Spleen (tissue), 11 donors: ENCODE results near the gene TAS2R43. TPM values are rescaled to one million over a fixed set of nuclear protein-coding genes. Genes with fewer than 3 reads are reported as not detected.

Source experiments
- DNase-seq: peaks from one replicate; pipeline ENCODE4 v3.0.0-alpha.2; 2020
- H3K27ac ChIP-seq, 8 donors: fragments of 200-600 bp; sonication (generic) in 7 of 8; 1 replicate in 4 of 8; 2 replicates in 4 of 8; pipeline versions ENCODE4 v1.5.0 to v1.8.0; 2016 to 2021; ENCODE audit warnings: inconsistent platforms in 4 of 8, mild to moderate bottlenecking in 4 of 8, moderate library complexity in 1 of 8
- H3K27me3 ChIP-seq, 7 donors: fragments of 200-600 bp; sonication (generic) in 6 of 7; replicated peaks in 1 of 7; 1 replicate in 4 of 7; 2 replicates in 3 of 7; pipeline versions ENCODE4 v1.5.0 to v1.8.0; 2016 to 2021; ENCODE audit warnings: inconsistent platforms in 3 of 7, mild to moderate bottlenecking in 1 of 7
- H3K36me3 ChIP-seq, 6 donors: fragments of 200-600 bp; sonication (generic) in 5 of 6; 1 replicate in 4 of 6; 2 replicates in 2 of 6; pipeline versions ENCODE4 v1.5.0 to v1.8.0; 2016 to 2021; ENCODE audit warnings: inconsistent platforms in 2 of 6
- H3K4me1 ChIP-seq, 6 donors: fragments of 200-600 bp; sonication (generic) in 5 of 6; 1 replicate in 3 of 6; 2 replicates in 3 of 6; pipeline versions ENCODE4 v1.5.0 to v1.8.0; 2016 to 2021; ENCODE audit warnings: inconsistent platforms in 3 of 6
- H3K4me3 ChIP-seq, 8 donors: fragments of 200-600 bp; sonication (generic) in 7 of 8; 1 replicate in 4 of 8; 2 replicates in 4 of 8; pipeline versions ENCODE4 v1.5.0 to v1.8.0; 2016 to 2021; ENCODE audit warnings: inconsistent platforms in 4 of 8, mild to moderate bottlenecking in 4 of 8, moderate library complexity in 2 of 8
- H3K9me3 ChIP-seq, 8 donors: fragments of 200-600 bp; sonication (generic) in 7 of 8; 1 replicate in 4 of 8; 2 replicates in 4 of 8; pipeline versions ENCODE4 v1.5.0 to v1.8.0; 2016 to 2021; ENCODE audit warnings: inconsistent platforms in 4 of 8
- POLR2A ChIP-seq, 3 donors: fragments of 450-650 bp; IDR thresholded peaks; one replicate each; pipeline ENCODE4 v1.5.1; 2017; ENCODE audit warnings: antibody characterized with exemption in 3 of 3, mild to moderate bottlenecking in 1 of 3
- POLR2AphosphoS5 ChIP-seq, 3 donors: sonication (generic); formaldehyde crosslinking; IDR thresholded peaks; one replicate each; pipeline ENCODE4 v1.5.1; 2017; ENCODE audit warnings: antibody characterized with exemption in 3 of 3
- WGBS, 5 donors: extraction: QIAGEN DNeasy Blood & Tissue Kit in 3 of 5; methylation state at CpG; one replicate each; pipeline versions ENCODE4 v1.1.5 to v1.1.7; 2013 to 2018; 5-methylcytosine and 5-hydroxymethylcytosine counted together
- intact Hi-C: fragments of 100-400 bp; cut with DNase I; formaldehyde crosslinking; loops from one replicate; pipeline ENCODE4 v1.15.0; 2023; ENCODE audit warnings: low total_unique reads
- polyA plus RNA-seq, 3 donors: library from polyadenylated mRNA; stranded (reverse); fragments of 200-250 nt; gene quantifications; one replicate each; pipeline ENCODE4 v1.2.1, GENCODE V29; 2013
- total RNA-seq, 7 donors: library from RNA; depleted of rRNA in 3 of 7; stranded (reverse); fragments of >200 nt in 3 of 7; fragmentation: NEBNext Ultra II Directional in 4 of 7; extraction: Animal tissue kit (Norgen Biotek cat#: 25700) in 4 of 7; gene quantifications; one replicate each; pipeline versions ENCODE4 v1.1.0 to v1.2.1, GENCODE V29; 2016 to 2021
- TF ChIP-seq, protein P1 (sequence below), 11 experiments: fragments of 200-600 bp in 7 of 11; fragments of 450-650 bp in 4 of 11; sonication (generic) in 4 of 11; IDR thresholded peaks in 8 of 11; conservative IDR thresholded peaks in 3 of 11; 1 replicate in 7 of 11; 2 replicates in 4 of 11; pipeline versions ENCODE4 v1.4.0 to v1.8.0; 2016 to 2021; ENCODE audit warnings: antibody characterized with exemption in 11 of 11, inconsistent platforms in 4 of 11, mild to moderate bottlenecking in 1 of 11
- donor health status: healthy with polysubstance abuse.
- donor health status: DM: no; HTN: no; CAD: no; lungs with moderate emphysema.
- donor health status: DM: no; HTN: no; CAD: no.
- donor health status: Bipolar disorder and iron deficiency.
- donor health status: healthy.
- donor health status: DM: no; HTN: no; CAD: no.
- donor health status: DM: yes; HTN: yes; CAD: no.

Gene TAS2R43
- total and polyA plus RNA-seq, 10 donors = 1.5 to 14.0 (median 4.6) TPM; not detected in 5

DNA sequence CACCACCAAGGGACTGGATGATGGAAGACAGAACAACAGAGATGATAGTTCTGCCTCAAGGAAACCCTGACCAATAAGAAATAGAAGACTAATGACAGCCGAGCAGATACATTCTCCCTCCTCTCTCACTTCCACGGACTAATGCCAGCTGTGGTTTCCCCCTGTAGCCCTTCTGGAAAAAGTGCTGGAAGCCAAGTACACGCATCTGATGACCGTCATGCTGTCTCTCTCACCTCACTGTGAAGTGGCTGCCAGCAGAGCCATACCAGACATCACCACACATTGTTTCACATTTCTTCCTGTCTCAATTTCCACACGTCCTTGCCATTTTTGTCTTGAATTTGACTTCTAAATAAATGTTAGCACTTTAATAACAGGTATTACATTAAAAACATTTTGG lies 2.9 kb downstream of the TAS2R43 start:
- Histone ChIP-seq H3K27me3 (no peaks in the 10 kb centered on the region), H3K9me3 (peaks cover 0 to 9% (median 0%) of the 10 kb centered on the region in 8 donors), H3K4me1 (no peaks in the 10 kb centered on the region), H3K27ac (no peak overlapping the region), H3K4me3 (no peak overlapping the region), H3K36me3 (no peaks in the 10 kb centered on the region)
- DNase-seq = no peak
- TF ChIP-seq POLR2AphosphoS5 (IDR thresholded peaks at IDR 0.05) = no peak
- TF ChIP-seq, protein P1, sequence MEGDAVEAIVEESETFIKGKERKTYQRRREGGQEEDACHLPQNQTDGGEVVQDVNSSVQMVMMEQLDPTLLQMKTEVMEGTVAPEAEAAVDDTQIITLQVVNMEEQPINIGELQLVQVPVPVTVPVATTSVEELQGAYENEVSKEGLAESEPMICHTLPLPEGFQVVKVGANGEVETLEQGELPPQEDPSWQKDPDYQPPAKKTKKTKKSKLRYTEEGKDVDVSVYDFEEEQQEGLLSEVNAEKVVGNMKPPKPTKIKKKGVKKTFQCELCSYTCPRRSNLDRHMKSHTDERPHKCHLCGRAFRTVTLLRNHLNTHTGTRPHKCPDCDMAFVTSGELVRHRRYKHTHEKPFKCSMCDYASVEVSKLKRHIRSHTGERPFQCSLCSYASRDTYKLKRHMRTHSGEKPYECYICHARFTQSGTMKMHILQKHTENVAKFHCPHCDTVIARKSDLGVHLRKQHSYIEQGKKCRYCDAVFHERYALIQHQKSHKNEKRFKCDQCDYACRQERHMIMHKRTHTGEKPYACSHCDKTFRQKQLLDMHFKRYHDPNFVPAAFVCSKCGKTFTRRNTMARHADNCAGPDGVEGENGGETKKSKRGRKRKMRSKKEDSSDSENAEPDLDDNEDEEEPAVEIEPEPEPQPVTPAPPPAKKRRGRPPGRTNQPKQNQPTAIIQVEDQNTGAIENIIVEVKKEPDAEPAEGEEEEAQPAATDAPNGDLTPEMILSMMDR (IDR thresholded peaks at IDR 0.05 in 8 of 11, conservative IDR thresholded peaks at IDR 0.05 in 3 of 11) = no peak
- TF ChIP-seq POLR2A (IDR thresholded peaks at IDR 0.05) = no peak
- WGBS, 5 donors = 0 to 92% (median 89%) methylated on average over 1 to 5 of the region's 5 CpGs
- intact Hi-C loops = no loop called here

DNA sequence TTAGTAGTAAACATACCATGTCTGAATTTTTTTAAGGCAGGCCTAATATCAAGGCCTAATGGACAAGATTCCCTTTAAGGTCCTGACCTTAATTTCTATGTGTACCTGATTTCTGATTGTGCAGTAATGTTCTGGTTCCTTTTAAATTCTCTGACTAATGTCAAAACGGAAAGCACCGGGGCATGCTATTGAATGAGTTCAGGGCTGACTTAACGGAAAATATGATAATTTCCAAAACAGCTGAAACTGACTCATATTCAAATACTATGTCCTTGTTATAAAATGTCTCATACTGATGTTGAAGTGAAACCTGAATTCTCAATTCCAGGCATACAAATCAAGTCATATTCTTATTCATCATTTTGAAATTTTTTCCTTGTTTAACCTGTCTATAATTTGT lies 6.7 kb downstream of the TAS2R43 start:
- no peak for TF ChIP-seq POLR2AphosphoS5 (IDR thresholded peaks at IDR 0.05)
- TF ChIP-seq, protein P1 (IDR thresholded peaks at IDR 0.05 in 8 of 11, conservative IDR thresholded peaks at IDR 0.05 in 3 of 11) = no peak
- TF ChIP-seq POLR2A (IDR thresholded peaks at IDR 0.05) = no peak
- no peak overlapping the region for H3K4me3 ChIP-seq
- no peaks in the 10 kb centered on the region for H3K4me1 ChIP-seq
- H3K27ac ChIP-seq = no peak overlapping the region
- peaks cover 0 to 38% (median 9%) of the 10 kb centered on the region in 8 donors for H3K9me3 ChIP-seq
- intact Hi-C loops = no loop called here
- no peak for DNase-seq
- no peaks in the 10 kb centered on the region for H3K36me3 ChIP-seq
- 55 to 67% (median 61%) methylated on average over 3 of the region's 3 CpGs; no CpG with 5 or more reads in 1 of the 5 donors for WGBS, 5 donors
- no peaks in the 10 kb centered on the region for H3K27me3 ChIP-seq

DNA sequence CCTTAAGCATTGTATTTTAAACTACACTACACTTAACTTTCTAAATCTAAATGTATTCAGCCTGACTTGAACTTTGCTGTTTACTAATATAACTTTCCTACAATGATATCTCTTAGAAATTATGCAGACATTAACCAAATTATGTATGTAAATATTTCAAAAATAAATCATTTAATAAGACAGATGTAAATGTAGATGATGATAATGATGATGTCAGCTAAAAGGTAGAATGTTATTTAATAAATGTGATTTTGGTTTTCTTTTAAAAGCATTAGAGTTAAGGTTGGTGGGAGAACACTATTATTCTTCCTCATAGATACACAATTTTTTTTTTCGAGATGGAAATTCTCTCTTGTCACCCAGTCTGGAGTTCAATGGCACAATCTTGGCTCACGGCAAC lies 10.1 kb downstream of the TAS2R43 start:
- no peak overlapping the region for H3K4me3 ChIP-seq
- no peaks in the 10 kb centered on the region for H3K36me3 ChIP-seq
- TF ChIP-seq POLR2A (IDR thresholded peaks at IDR 0.05) = no peak
- TF ChIP-seq, protein P1 (IDR thresholded peaks at IDR 0.05 in 8 of 11, conservative IDR thresholded peaks at IDR 0.05 in 3 of 11) = no peak
- no peak for TF ChIP-seq POLR2AphosphoS5 (IDR thresholded peaks at IDR 0.05)
- H3K9me3 ChIP-seq = peaks cover 0 to 48% (median 9%) of the 10 kb centered on the region in 8 donors
- 90 to 100% (median 93%) methylated on average over 2 of the region's 2 CpGs; no CpG with 5 or more reads in 1 of the 5 donors for WGBS, 5 donors
- intact Hi-C loops = no loop called here
- no peaks in the 10 kb centered on the region for H3K4me1 ChIP-seq
- H3K27ac ChIP-seq = no peak overlapping the region
- DNase-seq = no peak
- H3K27me3 ChIP-seq = no peaks in the 10 kb centered on the region

DNA sequence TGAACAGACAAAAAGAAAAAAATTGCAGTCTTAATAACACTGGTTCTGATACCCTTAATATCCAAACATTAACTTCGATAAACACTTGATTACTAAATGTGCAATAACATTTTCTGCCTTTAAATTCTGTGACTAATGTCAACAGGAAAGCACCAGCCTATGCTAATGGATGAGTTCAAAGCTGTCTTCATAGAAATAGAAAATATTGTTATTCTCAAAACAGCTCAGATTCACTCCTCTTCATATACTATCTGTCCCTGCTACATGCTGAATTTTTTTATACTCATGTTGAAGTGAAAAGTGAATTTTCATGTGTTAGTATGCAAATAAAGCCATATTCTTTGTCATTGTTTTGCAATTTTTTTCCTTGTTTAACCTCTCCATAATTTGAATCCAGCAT lies 13.9 kb downstream of the TAS2R43 start:
- no peak overlapping the region for H3K27ac ChIP-seq

More for the DNA sequence above, 13.9 kb downstream of the TAS2R43 start:
- peaks cover 0 to 33% (median 9%) of the 10 kb centered on the region in 8 donors for H3K9me3 ChIP-seq
- WGBS, 5 donors = 79 to 100% (median 98%) methylated on average over 1 of the region's 1 CpG
- no peak for DNase-seq
- H3K4me3 ChIP-seq = no peak overlapping the region
- intact Hi-C loops = no loop called here
- TF ChIP-seq POLR2AphosphoS5 (IDR thresholded peaks at IDR 0.05) = no peak
- TF ChIP-seq POLR2A (IDR thresholded peaks at IDR 0.05) = no peak
- TF ChIP-seq, protein P1 (IDR thresholded peaks at IDR 0.05 in 8 of 11, conservative IDR thresholded peaks at IDR 0.05 in 3 of 11) = no peak
- no peaks in the 10 kb centered on the region for H3K4me1 ChIP-seq
- no peaks in the 10 kb centered on the region for H3K36me3 ChIP-seq
- H3K27me3 ChIP-seq = no peaks in the 10 kb centered on the region
